Measurements from ENCODE around the gene LRMDA. TPM values are rescaled to one million over a fixed set of nuclear protein-coding genes. Genes with fewer than 3 reads are reported as not detected.

The LRMDA gene
- total and polyA plus RNA-seq, 4 donors: 12.1 to 40.8 (median 21.6) TPM

GRCh38 chr10:76291885-76292284, 860.5 kb downstream of the LRMDA start:
- peaks cover 0 to 11% (median under 1%) of the 10 kb centered on the region in 5 donors for H3K4me1 ChIP-seq (ENCODE audit: control insufficient read depth in 5 of 5, insufficient read depth in 5 of 5, low read length in 5 of 5)
- no peak overlapping the region for H3K4me3 ChIP-seq
- H3K9ac ChIP-seq (ENCODE audit: insufficient read depth in 1 of 2, low read length in 2 of 2): no peak overlapping the region
- ATAC-seq (ENCODE audit: insufficient read depth, low FRiP score) (no peak), DNase-seq (no peak)
- TF ChIP-seq, protein P1, sequence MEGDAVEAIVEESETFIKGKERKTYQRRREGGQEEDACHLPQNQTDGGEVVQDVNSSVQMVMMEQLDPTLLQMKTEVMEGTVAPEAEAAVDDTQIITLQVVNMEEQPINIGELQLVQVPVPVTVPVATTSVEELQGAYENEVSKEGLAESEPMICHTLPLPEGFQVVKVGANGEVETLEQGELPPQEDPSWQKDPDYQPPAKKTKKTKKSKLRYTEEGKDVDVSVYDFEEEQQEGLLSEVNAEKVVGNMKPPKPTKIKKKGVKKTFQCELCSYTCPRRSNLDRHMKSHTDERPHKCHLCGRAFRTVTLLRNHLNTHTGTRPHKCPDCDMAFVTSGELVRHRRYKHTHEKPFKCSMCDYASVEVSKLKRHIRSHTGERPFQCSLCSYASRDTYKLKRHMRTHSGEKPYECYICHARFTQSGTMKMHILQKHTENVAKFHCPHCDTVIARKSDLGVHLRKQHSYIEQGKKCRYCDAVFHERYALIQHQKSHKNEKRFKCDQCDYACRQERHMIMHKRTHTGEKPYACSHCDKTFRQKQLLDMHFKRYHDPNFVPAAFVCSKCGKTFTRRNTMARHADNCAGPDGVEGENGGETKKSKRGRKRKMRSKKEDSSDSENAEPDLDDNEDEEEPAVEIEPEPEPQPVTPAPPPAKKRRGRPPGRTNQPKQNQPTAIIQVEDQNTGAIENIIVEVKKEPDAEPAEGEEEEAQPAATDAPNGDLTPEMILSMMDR (IDR thresholded peaks at IDR 0.05; ENCODE audit: control extremely low read depth, extremely low read depth): no peak
- H3K9me3 ChIP-seq (ENCODE audit: control insufficient read depth in 4 of 4, insufficient read depth in 3 of 4, low read length in 3 of 4): peaks cover 0 to 3% (median 0%) of the 10 kb centered on the region in 4 donors
- H3K36me3 ChIP-seq (ENCODE audit: control insufficient read depth in 4 of 4, insufficient read depth in 4 of 4, low read length in 4 of 4): no peaks in the 10 kb centered on the region
- 91 to 92% methylated on average over 4 of the region's 4 CpGs for WGBS, 2 donors
- no peaks in the 10 kb centered on the region for H3K27me3 ChIP-seq (ENCODE audit: control insufficient read depth in 3 of 3, insufficient read depth in 3 of 3, low read length in 2 of 3)
- H3K27ac ChIP-seq (ENCODE audit: low read depth in 1 of 2, low read length in 1 of 2): no peak overlapping the region

DNA sequence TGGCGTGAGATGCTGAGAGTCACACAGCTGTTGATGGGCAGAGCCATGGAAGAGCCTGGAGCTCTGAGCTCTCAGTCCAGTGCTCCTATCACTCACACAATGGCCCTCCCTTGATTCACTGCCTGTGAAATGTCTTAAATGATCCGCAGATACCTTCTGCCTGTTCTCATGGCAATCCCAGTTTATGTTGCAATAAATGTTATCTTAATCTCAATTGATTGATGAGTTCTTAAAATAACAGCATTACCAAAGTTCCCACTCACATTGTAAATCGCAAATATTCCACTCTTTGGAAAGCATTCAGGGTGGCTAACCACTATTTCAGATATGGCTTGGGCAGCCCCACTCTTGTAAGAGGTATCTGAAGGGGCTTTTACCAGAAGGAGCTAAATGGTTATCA, 865.5 kb downstream of the LRMDA start:
- peaks cover 0 to 32% (median 16%) of the 10 kb centered on the region in 5 donors for H3K4me1 ChIP-seq (ENCODE audit: control insufficient read depth in 5 of 5, insufficient read depth in 5 of 5, low read length in 5 of 5)
- H3K27ac ChIP-seq (ENCODE audit: low read depth in 1 of 2, low read length in 1 of 2): no peak overlapping the region
- 80 to 89% methylated on average over 3 of the region's 3 CpGs for WGBS, 2 donors
- H3K27me3 ChIP-seq (ENCODE audit: control insufficient read depth in 3 of 3, insufficient read depth in 3 of 3, low read length in 2 of 3): no peaks in the 10 kb centered on the region
- H3K9ac ChIP-seq (ENCODE audit: insufficient read depth in 1 of 2, low read length in 2 of 2): no peak overlapping the region
- TF ChIP-seq, protein P1 (IDR thresholded peaks at IDR 0.05; ENCODE audit: control extremely low read depth, extremely low read depth): no peak
- H3K4me3 ChIP-seq: no peak overlapping the region
- no peak for ATAC-seq (ENCODE audit: insufficient read depth, low FRiP score)
- no peaks in the 10 kb centered on the region for H3K36me3 ChIP-seq (ENCODE audit: control insufficient read depth in 4 of 4, insufficient read depth in 4 of 4, low read length in 4 of 4)
- peak in 1 of 3 donors; percentile 64 for DNase-seq
- no peaks in the 10 kb centered on the region for H3K9me3 ChIP-seq (ENCODE audit: control insufficient read depth in 4 of 4, insufficient read depth in 3 of 4, low read length in 3 of 4)

- DNase-seq: peak in 2 of 3 donors; percentile 43 to 63
- 77 to 97% methylated on average over 4 of the region's 4 CpGs for WGBS, 2 donors
- H3K27ac ChIP-seq (ENCODE audit: low read depth in 1 of 2, low read length in 1 of 2): peak overlapping the region in 1 of 2 donors; percentile 31
Measured at GRCh38 chr10:76297358-76297757, 865.9 kb downstream of the LRMDA start.

More at GRCh38 chr10:76297358-76297757, 865.9 kb downstream of the LRMDA start:
- TF ChIP-seq, protein P1 (IDR thresholded peaks at IDR 0.05; ENCODE audit: control extremely low read depth, extremely low read depth): no peak
- H3K4me1 ChIP-seq (ENCODE audit: control insufficient read depth in 5 of 5, insufficient read depth in 5 of 5, low read length in 5 of 5): peaks cover 0 to 36% (median 20%) of the 10 kb centered on the region in 5 donors
- no peaks in the 10 kb centered on the region for H3K27me3 ChIP-seq (ENCODE audit: control insufficient read depth in 3 of 3, insufficient read depth in 3 of 3, low read length in 2 of 3)
- H3K9ac ChIP-seq (ENCODE audit: insufficient read depth in 1 of 2, low read length in 2 of 2): no peak overlapping the region
- H3K4me3 ChIP-seq: no peak overlapping the region
- no peak for ATAC-seq (ENCODE audit: insufficient read depth, low FRiP score)
- H3K36me3 ChIP-seq (ENCODE audit: control insufficient read depth in 4 of 4, insufficient read depth in 4 of 4, low read length in 4 of 4): no peaks in the 10 kb centered on the region
- H3K9me3 ChIP-seq (ENCODE audit: control insufficient read depth in 4 of 4, insufficient read depth in 3 of 4, low read length in 3 of 4): no peaks in the 10 kb centered on the region

Data from lung (tissue), 12 donors.